K562 (cell line): ENCODE data around the gene OLFM4. TPM values are rescaled to one million over a fixed set of nuclear protein-coding genes. Genes with fewer than 3 reads are reported as not detected.

Source experiments
- ATAC-seq: fragments of 200-7000 bp; cut with Tn5 transposase; 3 replicates; pipeline ENCODE4 v1.9.1; 2020; ENCODE audit warnings: moderate library complexity
- BruUV-seq: library from RNA; stranded (reverse); fragments of 400-500 nt; replicated peaks from 2 replicates; lab custom pipeline; 2021; lab: Mats Ljungman, UMichigan
- CTCF ChIA-PET: fragments of 300-600 bp; formaldehyde crosslinking; extraction: SDS; loops from one replicate; lab custom pipeline; 2021; ENCODE audit warnings: low intra/inter-chr PET ratio; lab: Yijun Ruan, JAX
- POLR2A ChIA-PET: fragments of 300-600, 350-650 bp; sonication (Branson Sonifier 250); formaldehyde crosslinking; extraction: SDS; loops from one replicate; lab custom pipeline; 2021; ENCODE audit warnings: antibody characterized with exemption, inconsistent platforms; lab: Yijun Ruan, JAX
- DNase-seq, 4 experiments: peaks; one replicate each; pipeline versions ENCODE4 v3.0.0 to v3.0.0-alpha.2; 2011 to 2018; ENCODE audit warnings: low spot score in 3 of 4, mixed read lengths in 3 of 4; ENCODE audit errors: extremely low read depth in 1 of 4
- FAIRE-seq: peaks from 2 replicates; lab custom pipeline; 2011; peaks lifted over from hg19 to GRCh38; lab: Jason Lieb, UNC
- H2AFZ ChIP-seq: 2 replicates; pipeline ENCODE4 v1.6.0; 2011; ENCODE audit warnings: low read depth, low read length, control low read depth, inconsistent platforms
- H3K27ac ChIP-seq: fragments of 200-600 bp; 3 replicates; pipeline ENCODE4 v1.8.0; 2011; ENCODE audit warnings: low read depth, mild to moderate bottlenecking, control low read depth, inconsistent platforms, low read length, moderate library complexity, mixed read lengths; ENCODE audit errors: extremely low read depth
- H3K27me3 ChIP-seq, 2 experiments: fragments of 300-600 bp in 1 of 2; 2 replicates in 1 of 2; 3 replicates in 1 of 2; pipeline versions ENCODE4 v1.6.0 to v1.8.0; 2011; ENCODE audit warnings: inconsistent platforms in 2 of 2, low read length in 2 of 2, mild to moderate bottlenecking in 1 of 2, mixed read lengths in 1 of 2, moderate library complexity in 1 of 2; ENCODE audit not compliant: control insufficient read depth in 2 of 2, insufficient read depth in 2 of 2
- H3K36me3 ChIP-seq: fragments of 300-600 bp; 3 replicates; pipeline ENCODE4 v1.8.0; 2011; ENCODE audit warnings: mild to moderate bottlenecking, low read length, inconsistent platforms; ENCODE audit not compliant: control insufficient read depth, insufficient read depth
- H3K4me1 ChIP-seq, 2 experiments: fragments of 200-600 bp in 1 of 2; replicated peaks in 1 of 2; 2 replicates in 1 of 2; 3 replicates in 1 of 2; pipeline versions ENCODE4 v1.5.1 to v1.8.0; 2011; ENCODE audit warnings: inconsistent platforms in 2 of 2, low read length in 2 of 2, mild to moderate bottlenecking in 1 of 2, mixed read lengths in 1 of 2, moderate library complexity in 1 of 2; ENCODE audit not compliant: control insufficient read depth in 2 of 2, insufficient read depth in 2 of 2
- H3K4me2 ChIP-seq: 2 replicates; pipeline ENCODE4 v1.6.1; 2011; ENCODE audit warnings: low read length, control low read depth, inconsistent platforms, mixed read lengths; ENCODE audit not compliant: insufficient read depth
- H3K4me3 ChIP-seq: fragments of 200-600 bp; sonication (generic), shearing (Covaris generic); 2 replicates; pipeline ENCODE4 v1.5.1; 2016; ENCODE audit warnings: control low read depth, inconsistent platforms
- H3K79me2 ChIP-seq: fragments of 200-600 bp; 3 replicates; pipeline ENCODE4 v1.8.0; 2011; ENCODE audit warnings: low read length, inconsistent platforms; ENCODE audit not compliant: control insufficient read depth, insufficient read depth
- H3K9ac ChIP-seq, 2 experiments: 2 replicates each; pipeline versions ENCODE4 v1.6.0 to v1.6.1; 2011; ENCODE audit warnings: low read depth in 2 of 2, low read length in 2 of 2, control low read depth in 1 of 2, inconsistent platforms in 1 of 2, mild to moderate bottlenecking in 1 of 2, mixed read lengths in 1 of 2; ENCODE audit not compliant: insufficient read depth in 1 of 2
- H3K9me1 ChIP-seq: one replicate; pipeline ENCODE4 v1.6.0; 2011; ENCODE audit warnings: inconsistent platforms, mild to moderate bottlenecking, low read length, moderate library complexity; ENCODE audit not compliant: control insufficient read depth, insufficient read depth
- H3K9me3 ChIP-seq: replicated peaks from 2 replicates; pipeline ENCODE4 v1.5.1; 2011; ENCODE audit warnings: low read depth, low read length, inconsistent platforms; ENCODE audit not compliant: control insufficient read depth, insufficient read depth
- H4K20me1 ChIP-seq: replicated peaks from 2 replicates; pipeline ENCODE4 v1.6.1; 2011; ENCODE audit warnings: low read length, inconsistent platforms, mixed read lengths; ENCODE audit not compliant: control insufficient read depth, insufficient read depth
- MAFK ChIP-seq: IDR thresholded peaks from 2 replicates; pipeline ENCODE4 v1.6.1; 2011; ENCODE audit warnings: low read length, improper control_type of control experiment
- NCOA1 ChIP-seq: fragments of 450-650 bp; IDR thresholded peaks from 2 replicates; pipeline ENCODE4 v1.6.1; 2016; ENCODE audit warnings: low read depth
- SMAD3 ChIP-seq: fragments of 450-650 bp; formaldehyde crosslinking; conservative IDR thresholded peaks from 2 replicates; pipeline ENCODE4 v1.4.0; 2020; ENCODE audit warnings: mild to moderate bottlenecking
- SMARCC2 ChIP-seq: fragments of 450-650 bp; IDR thresholded peaks from 2 replicates; pipeline ENCODE4 v1.6.1; 2017; ENCODE audit warnings: antibody characterized with exemption, moderate library complexity, mild to moderate bottlenecking, low read depth
- TFE3 ChIP-seq: fragments of 450-650 bp; formaldehyde crosslinking; IDR thresholded peaks from 2 replicates; pipeline ENCODE4 v1.4.0; 2020; ENCODE audit warnings: mild to moderate bottlenecking, mixed read lengths
- WGBS: fragments of 100-300 bp; shearing (Covaris generic); methylation state at CpG from one replicate; pipeline ENCODE4 v1.1.6; 2016; ENCODE audit warnings: low coverage, mixed read lengths; ENCODE audit not compliant: insufficient coverage; ENCODE audit errors: missing lambda C conversion rate; 5-methylcytosine and 5-hydroxymethylcytosine counted together
- in situ Hi-C: fragments of 300-500 bp; cut with MboI; formaldehyde crosslinking; loops from 4 replicates; pipeline ENCODE4 v1.15.0; 2018; ENCODE audit warnings: inconsistent platforms, mixed read lengths
- intact Hi-C: fragments of 100-400 bp; cut with micrococcal nuclease; formaldehyde crosslinking; loops from 2 replicates; pipeline ENCODE4 v1.14.2; 2022
- polyA plus RNA-seq, 8 experiments: library from polyadenylated mRNA; depleted of rRNA in 4 of 8; stranded (reverse) in 5 of 8; unstranded in 3 of 8; fragments of >200 nt; fragmentation: Nextera tagmentation in 2 of 8; fragmentation: Illumina TruSeq in 1 of 8; extraction: Ambion mirVana in 2 of 8; extraction: Trizol in 1 of 8; gene quantifications; 2 replicates each; pipeline versions ENCODE4 v1.2.1 to v1.2.3, GENCODE V29; 2011 to 2014; ENCODE audit warnings: inconsistent platforms in 1 of 8, missing spikeins in 1 of 8
- total RNA-seq, 7 experiments: library from RNA; depleted of rRNA in 6 of 7; stranded (reverse); fragments of >200 nt in 6 of 7; fragmentation: Illumina TruSeq in 2 of 7; extraction: Trizol in 2 of 7; gene quantifications; 2 replicates each; pipeline versions ENCODE4 v1.2.1 to v1.2.3, GENCODE V29; 2011 to 2021; ENCODE audit warnings: low replicate concordance in 1 of 7

The OLFM4 gene
- total and polyA plus RNA-seq, 9 of the 15 experiments (the other 6 are each of a cell fraction or from before 2014, with no cell fraction given), result not detected

DNA sequence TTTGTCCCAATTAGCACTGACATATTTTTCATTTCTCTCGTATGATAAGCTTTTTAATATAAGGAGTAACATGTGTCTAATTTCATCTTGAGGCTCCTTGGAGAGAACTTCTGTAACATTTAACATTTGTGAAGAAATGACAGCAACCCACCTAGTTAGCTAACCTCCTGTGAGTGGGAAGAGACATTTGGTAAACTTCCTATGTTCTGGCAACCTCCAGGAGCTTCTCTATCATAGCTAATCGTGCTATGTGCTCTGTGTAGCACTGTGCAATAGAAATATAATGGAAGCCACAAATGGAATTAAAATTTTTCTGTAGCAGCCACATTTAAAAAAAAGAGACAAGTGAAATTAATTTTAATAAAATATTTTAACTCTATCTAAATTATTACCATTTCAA, 5.4 kb upstream of the OLFM4 start (continued):
- TF ChIP-seq TFE3 (CRISPR knock-in tag) (no peak), MAFK (no peak)
- TF ChIP-seq, all 486 proteins: peak for 0

DNA sequence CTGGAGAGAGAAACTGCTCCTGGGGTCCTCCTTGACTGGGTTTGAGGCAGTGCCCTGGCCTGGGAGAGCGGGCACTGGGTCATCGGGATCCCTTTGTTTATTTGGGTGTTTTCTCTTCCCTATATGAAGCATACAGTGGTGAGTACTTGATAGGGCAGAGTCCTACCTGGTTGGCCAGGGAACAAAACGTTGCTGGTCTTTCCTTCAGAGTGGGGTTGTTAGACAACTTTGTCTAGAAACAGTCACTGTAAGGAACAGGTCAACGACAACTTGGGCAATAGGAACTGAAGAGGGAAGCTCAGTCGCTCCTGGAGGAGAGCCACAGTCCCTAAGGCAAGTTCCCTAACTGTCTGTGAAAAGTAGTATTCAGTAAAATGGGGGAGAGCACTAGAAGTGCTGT, 550 bp upstream of the OLFM4 start:
- in situ Hi-C loops (no loop called here), intact Hi-C loops (no loop called here)
- CTCF ChIA-PET, result no interaction called here
- TF ChIP-seq SMARCC2 (no peak), SMAD3 (CRISPR knock-in tag) (no peak), NCOA1 (no peak)
- FAIRE-seq (no peak), ATAC-seq (no peak), DNase-seq (no peak)
- POLR2A ChIA-PET, result no interaction called here
- BruUV-seq, result no TSS peak
- Histone ChIP-seq H3K4me2 (no peak overlapping the region), H3K9ac (no peak overlapping the region), H3K9me1 (no peaks in the 10 kb centered on the region), H3K79me2 (no peaks in the 10 kb centered on the region), H3K27ac (no peak overlapping the region), H4K20me1 (no peaks in the 10 kb centered on the region), H3K4me1 (no peaks in the 10 kb centered on the region), H3K9me3 (no peaks in the 10 kb centered on the region), H3K4me3 (no peak overlapping the region), H2AFZ (no peak overlapping the region), H3K27me3 (no peaks in the 10 kb centered on the region), H3K36me3 (no peaks in the 10 kb centered on the region)
- WGBS, result 0% methylated on average over 5 of the region's 5 CpGs
